EH (cell line): ENCODE data around the gene PGGHG.
"Not testable (repeated sequence)": the region's sequence is repeated elsewhere in the genome, so short reads cannot be mapped to it uniquely, and the experiment has no call there.

Experiments used
- DNase-seq: peaks from one replicate; pipeline ENCODE4 v3.0.0-alpha.2; 2015; ENCODE audit warnings: low read depth

Gene PGGHG

GRCh38 chr11:313787-314553 lies 25.0 kb downstream of the PGGHG start, which contains the start of gene IFITM1:
IFITM1 (plus strand) TSS chr11:314040; CDS start chr11:314171, 131 bp downstream.
- DNase-seq: peak; percentile 92

- DNase-seq: peak; percentile 30
These were observed 25.6 kb downstream of the PGGHG start for GRCh38 chr11:314554-314875.

- no peak for DNase-seq
These were observed 26.1 kb downstream of the PGGHG start for GRCh38 chr11:315051-315481.

- no peak for DNase-seq
These were observed 26.6 kb downstream of the PGGHG start for GRCh38 chr11:315516-315994.

- DNase-seq: peak; percentile 30
These were observed 27.2 kb downstream of the PGGHG start for GRCh38 chr11:316031-316701.

GRCh38 chr11:316891-317301 lies 28.0 kb downstream of the PGGHG start:
- no peak for DNase-seq

- not testable (repeated sequence) for DNase-seq
These were observed 28.9 kb downstream of the PGGHG start for GRCh38 chr11:317668-318404.

GRCh38 chr11:318405-319120 lies 29.6 kb downstream of the PGGHG start:
- DNase-seq: not testable (repeated sequence)

- peak; percentile 40 for DNase-seq
These were observed 30.4 kb downstream of the PGGHG start for GRCh38 chr11:319121-319887.

- DNase-seq: not testable (repeated sequence)
These were observed 31.0 kb downstream of the PGGHG start for GRCh38 chr11:319888-320273.

GRCh38 chr11:324156-324555 lies 35.2 kb downstream of the PGGHG start:
- no peak for DNase-seq

GRCh38 chr11:324593-325517 lies 35.9 kb downstream of the PGGHG start:
- not testable (repeated sequence) for DNase-seq

- DNase-seq: no peak
These were observed 37.1 kb downstream of the PGGHG start for GRCh38 chr11:325796-326591.

GRCh38 chr11:326592-326841 lies 37.6 kb downstream of the PGGHG start:
- DNase-seq: no peak

GRCh38 chr11:326842-327580 lies 38.1 kb downstream of the PGGHG start:
- DNase-seq: peak; percentile 49

- peak; percentile 33 for DNase-seq
These were observed 38.6 kb downstream of the PGGHG start for GRCh38 chr11:327581-327923.

GRCh38 chr11:328012-328411 lies 39.1 kb downstream of the PGGHG start:
- DNase-seq: no peak

- not testable (repeated sequence) for DNase-seq
These were observed 39.7 kb downstream of the PGGHG start for GRCh38 chr11:328516-329100.

- no peak for DNase-seq
These were observed 40.9 kb downstream of the PGGHG start for GRCh38 chr11:329886-330253.
